GM18873 (cell line): ENCODE measurements around the gene CTIF.
"Not testable (repeated sequence)": the region's sequence is repeated elsewhere in the genome, so short reads cannot be mapped to it uniquely, and the experiment has no call there.

Experiments
- ATAC-seq: cut with Tn5 transposase; IDR thresholded peaks from one replicate; pipeline ENCODE4 v1.9.1; 2021; ENCODE audit warnings: mild to moderate bottlenecking, moderate library complexity, moderate number of reproducible peaks; ENCODE audit not compliant: unreplicated experiment, low FRiP score

Gene CTIF

DNA sequence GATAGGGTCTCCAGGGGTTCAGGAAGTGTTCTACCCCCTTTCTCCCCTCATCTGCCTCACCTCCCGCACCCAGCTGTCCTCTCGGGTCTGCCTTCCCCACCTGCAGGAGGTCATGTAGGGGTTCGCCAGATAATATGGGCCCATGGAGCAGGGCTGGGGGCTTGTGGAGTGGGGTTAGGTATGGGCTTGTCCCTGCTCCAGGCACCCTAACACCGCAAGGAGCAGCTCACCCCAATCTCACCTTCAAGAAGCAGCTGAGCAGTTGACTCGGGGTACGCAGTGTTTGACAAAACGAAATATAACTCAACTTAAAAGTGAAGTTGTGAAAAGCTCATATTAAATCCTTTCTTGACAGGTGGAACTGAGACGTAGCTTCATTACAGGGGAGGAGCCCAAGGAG lies 99.6 kb downstream of the CTIF start:
- ATAC-seq, result no peak

DNA sequence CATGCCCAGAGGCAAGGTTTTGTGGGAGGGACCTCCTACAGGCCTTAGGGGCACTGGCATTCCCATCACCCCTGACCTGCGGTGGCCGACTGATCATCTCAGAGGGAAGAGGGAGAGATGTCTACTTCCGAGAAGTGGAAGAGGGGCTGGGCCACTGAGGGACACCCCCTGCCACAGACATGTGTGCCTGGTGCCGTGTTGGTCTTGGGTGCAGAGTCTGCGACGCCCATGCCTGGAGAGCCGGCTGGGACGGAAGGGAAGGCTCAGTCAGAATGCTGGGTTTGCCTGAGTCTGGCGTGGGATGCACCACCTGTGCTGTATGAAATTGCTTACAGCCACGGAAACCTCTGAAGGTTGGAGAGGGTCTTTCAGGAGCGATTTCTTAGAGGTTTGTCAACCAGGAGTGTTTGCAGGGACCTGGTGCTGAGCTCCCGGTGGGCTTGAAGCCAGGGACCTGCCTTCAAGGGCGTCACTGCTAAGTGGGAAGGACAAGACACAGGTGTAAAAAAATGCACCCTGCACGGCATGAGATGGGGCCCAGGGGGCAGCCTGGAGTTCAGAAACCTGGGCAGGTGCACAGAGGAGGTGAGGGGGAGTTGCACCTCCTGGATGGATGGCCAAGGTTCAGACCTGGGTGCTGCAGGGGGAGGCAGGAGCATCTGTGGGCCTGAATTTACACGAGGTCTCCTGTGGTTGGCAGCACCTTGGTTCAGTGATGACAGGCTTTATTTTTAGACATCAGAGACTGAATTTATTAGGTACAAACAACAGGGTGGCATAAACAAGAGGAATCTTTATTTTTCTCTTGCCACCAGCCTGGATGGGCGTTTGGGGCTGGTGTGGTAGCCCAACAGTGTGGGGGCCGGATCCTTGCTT lies 100.3 kb downstream of the CTIF start:
- ATAC-seq, result no peak

- ATAC-seq, result no peak
Observed at GRCh38 chr18:48639772-48640432, 101.1 kb downstream of the CTIF start.

DNA sequence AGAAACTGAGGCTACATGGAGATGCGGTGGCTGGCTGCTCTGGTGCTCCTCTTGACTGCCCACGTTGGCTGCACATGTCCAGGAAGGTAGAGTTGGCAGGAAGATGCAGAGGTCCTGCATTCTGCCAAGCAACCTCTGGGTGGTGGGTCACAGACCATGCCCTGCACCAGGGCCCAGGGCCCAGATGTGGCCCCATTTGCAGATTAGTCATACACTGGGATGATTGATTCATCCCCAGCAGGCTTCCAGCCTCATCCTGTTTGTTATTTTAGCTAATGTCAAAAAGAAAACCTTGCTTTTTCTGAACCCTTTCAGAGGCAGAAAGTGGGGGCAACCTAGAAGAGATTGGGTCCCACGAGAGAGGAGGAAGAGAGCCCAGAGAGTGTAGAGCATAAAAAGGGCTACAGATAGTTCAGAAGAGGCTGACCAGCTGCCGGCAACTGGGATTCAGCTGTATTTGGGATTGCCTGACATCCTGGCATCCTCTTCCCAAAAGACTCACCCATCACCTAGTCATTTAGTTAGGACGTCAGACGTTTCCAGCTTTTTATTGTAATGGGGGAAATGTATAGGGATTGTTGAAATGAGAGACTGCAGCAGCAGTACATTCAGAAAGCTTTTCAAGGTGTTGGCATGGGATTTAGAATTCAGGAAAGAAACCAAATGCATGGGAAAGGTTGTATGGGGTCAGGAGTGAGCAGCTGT lies 101.9 kb downstream of the CTIF start:
- ATAC-seq, result no peak

DNA sequence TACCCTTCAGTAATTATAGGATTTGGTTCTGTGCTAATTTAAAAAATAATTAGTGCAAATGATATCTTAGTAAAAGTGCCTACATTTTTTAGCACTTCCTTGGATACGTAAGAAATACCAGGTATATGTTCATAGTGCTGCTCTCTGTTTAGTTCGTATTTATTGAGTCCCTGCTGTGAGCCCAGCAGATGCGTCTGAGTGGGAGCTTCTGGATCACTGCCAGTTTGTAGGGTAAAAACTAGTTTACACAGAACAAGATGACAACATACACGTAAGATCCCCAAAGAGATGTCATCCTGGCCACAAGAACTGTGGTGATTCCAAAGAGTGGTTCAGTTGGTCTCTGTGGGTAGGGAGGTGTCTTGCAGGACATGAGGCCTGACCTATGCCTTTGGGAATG lies 103.2 kb downstream of the CTIF start:
- ATAC-seq, result no peak

DNA sequence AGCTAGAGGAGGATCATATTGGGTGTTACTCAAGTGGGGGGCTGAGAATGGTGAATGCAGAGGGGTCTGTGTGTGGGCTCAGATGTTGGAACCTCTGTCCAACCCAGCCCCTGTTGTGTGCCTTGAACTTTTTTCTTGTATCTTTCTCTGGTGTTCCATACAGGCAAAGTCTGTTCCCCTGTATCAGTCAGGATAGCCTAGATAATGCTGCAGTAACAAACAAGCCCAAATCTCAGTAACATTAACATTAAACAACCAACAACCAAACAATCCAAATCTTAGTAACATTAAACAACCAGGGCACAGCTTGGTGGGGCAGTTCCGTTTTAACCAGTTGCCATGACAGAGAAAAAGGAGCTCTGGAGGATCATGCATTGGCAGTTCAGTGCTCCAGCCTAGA lies 103.7 kb downstream of the CTIF start:
- ATAC-seq, result no peak

- no peak for ATAC-seq
Observed at GRCh38 chr18:48643262-48643661, 104.4 kb downstream of the CTIF start.

DNA sequence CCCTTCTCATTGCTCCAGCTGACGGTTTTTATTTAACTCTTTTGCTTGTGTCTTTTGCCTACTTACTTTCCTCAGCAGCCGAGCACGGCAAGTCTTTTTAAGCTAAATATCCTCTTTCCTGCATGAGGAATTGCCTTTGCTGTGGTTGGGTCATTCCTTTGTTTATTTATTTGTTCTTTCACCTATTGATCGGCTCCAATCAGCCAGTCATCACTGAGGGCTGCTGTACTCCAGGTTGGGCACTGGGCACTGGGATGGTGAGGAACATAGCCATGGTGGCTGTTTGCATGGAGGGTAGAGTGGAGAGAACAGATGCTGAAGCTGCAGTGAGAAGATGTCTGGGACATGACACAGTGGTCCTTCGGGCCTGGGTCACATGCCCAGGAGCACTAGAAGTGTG lies 105.2 kb downstream of the CTIF start:
- ATAC-seq, result no peak

GRCh38 chr18:48645427-48646002 lies 106.7 kb downstream of the CTIF start:
- ATAC-seq, result no peak

DNA sequence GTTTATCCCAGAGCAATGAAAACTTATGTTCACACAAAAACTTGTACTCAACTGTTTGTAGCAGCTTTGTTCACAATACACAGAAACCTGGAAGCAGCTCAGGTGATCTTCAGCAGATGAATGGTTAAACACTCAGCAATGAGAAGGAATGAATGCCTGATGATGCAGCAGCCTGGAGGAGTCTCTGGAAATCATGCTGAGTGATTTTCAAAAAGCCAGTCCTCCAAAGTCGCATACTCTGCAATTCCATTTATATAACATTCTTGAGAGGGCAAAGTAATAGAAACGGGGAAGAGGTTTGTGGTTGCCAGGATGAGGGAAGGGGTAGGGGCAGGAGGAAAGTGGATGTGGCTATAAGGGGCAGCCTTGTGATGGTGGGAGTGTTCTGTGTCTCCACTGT lies 108.1 kb downstream of the CTIF start:
- no peak for ATAC-seq

DNA sequence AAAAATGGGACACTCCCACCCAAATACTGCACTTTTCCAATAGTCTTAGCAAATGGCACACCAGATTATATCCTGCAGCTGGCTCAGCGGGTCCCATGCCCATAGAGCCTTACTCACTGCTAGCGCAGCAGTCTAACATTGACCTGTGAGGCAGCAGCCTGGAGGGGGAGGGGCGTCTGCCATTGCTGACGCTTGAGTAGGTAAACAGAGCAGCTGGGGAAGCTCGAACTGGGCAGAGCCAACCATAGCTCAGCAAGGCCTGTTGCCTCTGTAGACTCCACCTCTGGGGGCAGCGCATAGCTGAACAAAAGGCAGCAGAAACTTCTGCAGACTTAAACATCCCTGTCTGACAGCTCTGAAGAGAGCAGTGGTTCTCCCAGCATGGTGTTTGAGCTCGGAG lies 110.4 kb downstream of the CTIF start:
- no peak for ATAC-seq

DNA sequence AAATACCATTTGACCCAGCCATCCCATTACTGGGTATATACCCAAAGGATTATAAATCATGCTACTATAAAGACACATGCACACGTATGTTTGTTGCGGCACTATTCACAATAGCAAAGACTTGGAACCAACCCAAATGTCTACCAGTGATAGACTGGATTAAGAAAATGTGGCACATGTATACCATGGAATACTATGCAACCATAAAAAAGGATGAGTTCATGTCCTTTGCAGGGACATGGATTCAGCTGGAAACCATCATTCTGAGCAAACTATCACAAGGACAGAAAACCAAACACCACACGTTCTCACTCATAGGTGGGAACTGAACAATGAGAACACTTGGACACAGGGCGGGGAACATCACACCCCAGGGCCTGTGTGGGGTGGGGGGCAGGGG lies 115.8 kb downstream of the CTIF start:
- not testable (repeated sequence) for ATAC-seq

DNA sequence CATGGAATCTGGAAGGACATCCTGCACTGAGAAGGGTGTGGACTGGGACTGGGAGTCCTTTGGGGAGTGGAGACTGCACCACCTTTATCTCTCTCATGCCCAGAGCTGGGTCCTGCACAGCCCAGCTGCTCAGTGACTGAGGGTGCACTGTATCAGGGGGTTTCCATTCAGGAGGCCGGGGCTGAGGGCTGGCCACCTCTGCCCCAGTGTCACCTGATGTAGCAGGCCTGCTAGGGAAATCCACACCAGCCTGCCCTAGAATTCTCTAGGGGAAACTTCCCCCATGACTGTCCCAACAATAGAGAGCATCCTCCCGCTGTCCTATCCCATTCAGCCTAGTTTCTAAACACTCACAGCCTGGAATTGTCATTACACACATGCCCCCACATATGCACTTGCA lies 116.7 kb downstream of the CTIF start:
- ATAC-seq, result no peak

- ATAC-seq, result no peak
Observed at GRCh38 chr18:48656176-48656575, 117.3 kb downstream of the CTIF start.

GRCh38 chr18:48656582-48656981 lies 117.8 kb downstream of the CTIF start:
- no peak for ATAC-seq

DNA sequence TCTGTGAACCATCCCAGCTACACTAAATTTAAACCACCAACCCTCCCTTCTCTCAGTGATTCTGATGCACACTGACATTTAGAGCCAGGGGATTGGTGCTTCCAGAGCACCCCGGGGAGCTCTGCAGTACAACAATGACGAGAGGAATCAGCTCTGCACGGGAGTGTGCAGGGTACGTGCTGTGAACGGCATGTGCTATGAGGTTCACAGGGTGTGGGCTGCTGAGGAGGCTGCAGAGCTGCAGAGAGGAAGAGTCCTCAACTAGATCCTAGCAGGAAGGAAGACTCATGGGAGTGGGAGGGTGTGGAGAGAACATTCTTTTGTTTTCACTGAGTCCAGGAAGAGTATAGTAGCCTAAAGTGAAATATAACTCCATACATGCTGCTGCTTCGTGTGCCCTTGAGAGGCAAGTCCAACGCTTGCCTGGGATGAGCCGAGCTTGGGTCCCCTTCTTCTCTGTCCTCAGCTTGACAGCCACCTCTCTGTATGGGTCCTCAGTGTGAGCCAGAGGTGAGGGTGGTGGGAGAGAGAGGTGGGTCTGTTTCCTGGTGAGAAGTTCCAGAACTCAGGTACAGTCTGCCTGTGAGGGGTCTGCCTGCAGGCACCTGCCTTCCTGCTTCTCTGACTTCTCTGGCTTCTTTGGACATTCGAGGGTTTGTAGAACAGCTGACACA lies 118.8 kb downstream of the CTIF start:
- ATAC-seq, result no peak

GRCh38 chr18:48658721-48659120 lies 119.9 kb downstream of the CTIF start:
- ATAC-seq, result no peak

GRCh38 chr18:48659188-48660009 lies 120.6 kb downstream of the CTIF start:
- ATAC-seq, result no peak

DNA sequence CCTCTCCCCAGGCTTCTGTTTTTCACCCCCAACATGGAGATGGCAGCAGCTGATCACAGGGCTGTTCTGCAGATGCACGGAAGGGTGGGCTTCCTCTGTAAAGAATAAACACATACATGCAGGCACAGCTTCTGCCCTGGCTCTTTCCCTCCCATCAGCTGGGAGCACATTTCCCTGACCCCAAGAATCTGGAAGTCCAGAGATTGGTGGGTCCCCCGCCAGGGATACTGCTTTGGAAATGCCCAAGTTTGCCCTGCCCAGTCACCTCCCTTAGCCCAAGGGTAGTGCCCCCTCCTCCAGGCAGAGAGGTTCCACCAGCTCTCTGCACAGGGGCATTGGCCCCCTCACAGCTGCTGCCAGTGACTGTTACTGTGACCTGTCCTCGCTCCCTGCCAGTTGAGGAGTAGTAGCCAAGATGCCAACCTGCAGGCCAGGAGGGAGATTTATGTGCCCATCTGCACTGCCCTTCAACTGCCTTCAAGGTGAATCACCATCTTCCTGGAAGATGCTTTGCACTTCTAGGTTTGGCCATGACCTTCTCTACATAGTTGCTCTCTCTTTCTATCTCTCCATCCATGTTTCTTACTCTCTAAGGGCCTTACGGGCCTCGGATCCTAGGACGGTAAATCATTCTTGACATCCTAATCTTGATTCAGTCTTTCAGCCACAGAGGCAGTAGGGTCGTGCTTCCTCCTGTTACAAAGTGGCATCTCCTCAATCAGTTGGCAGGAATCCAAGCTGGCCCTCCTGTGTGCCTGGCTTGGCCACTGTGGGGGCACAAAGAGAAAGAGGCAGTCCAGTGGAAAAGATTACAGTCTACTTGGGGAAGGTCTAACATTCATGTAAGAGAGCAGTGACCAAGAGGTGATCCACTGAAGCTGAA lies 121.8 kb downstream of the CTIF start:
- no peak for ATAC-seq
